Measurements from ENCODE around the gene PODXL.

The PODXL gene

GRCh38 chr7:131564640-131565039, 8.2 kb upstream of the PODXL start:
- DNase-seq (ENCODE audit: low read depth, low spot score): no peak

- no peak for DNase-seq (ENCODE audit: low read depth, low spot score)
Measured at GRCh38 chr7:131563918-131564317, 7.5 kb upstream of the PODXL start.

- no peak for DNase-seq (ENCODE audit: low read depth, low spot score)
Measured at GRCh38 chr7:131562941-131563340, 6.5 kb upstream of the PODXL start.

- DNase-seq (ENCODE audit: low read depth, low spot score): no peak
Measured at GRCh38 chr7:131560061-131560460, 3.6 kb upstream of the PODXL start.

GRCh38 chr7:131557652-131558385, 1.4 kb upstream of the PODXL start:
- no peak for DNase-seq (ENCODE audit: low read depth, low spot score)

- DNase-seq (ENCODE audit: low read depth, low spot score): no peak
Measured at GRCh38 chr7:131556909-131557651, 652 bp upstream of the PODXL start.

GRCh38 chr7:131555552-131556052, 826 bp downstream of the PODXL start:
- no peak for DNase-seq (ENCODE audit: low read depth, low spot score)

GRCh38 chr7:131554880-131555516, 1.4 kb downstream of the PODXL start:
- no peak for DNase-seq (ENCODE audit: low read depth, low spot score)

GRCh38 chr7:131553931-131554330, 2.5 kb downstream of the PODXL start:
- DNase-seq (ENCODE audit: low read depth, low spot score): no peak

- DNase-seq (ENCODE audit: low read depth, low spot score): no peak
Measured at GRCh38 chr7:131552053-131552452, 4.4 kb downstream of the PODXL start.

- no peak for DNase-seq (ENCODE audit: low read depth, low spot score)
Measured at GRCh38 chr7:131550846-131551245, 5.6 kb downstream of the PODXL start.

GRCh38 chr7:131548371-131548770, 8.1 kb downstream of the PODXL start:
- DNase-seq (ENCODE audit: low read depth, low spot score): no peak

GRCh38 chr7:131547589-131547988, 8.8 kb downstream of the PODXL start:
- DNase-seq (ENCODE audit: low read depth, low spot score): no peak

GRCh38 chr7:131546583-131547141, 9.8 kb downstream of the PODXL start:
- no peak for DNase-seq (ENCODE audit: low read depth, low spot score)

GRCh38 chr7:131546126-131546525, 10.3 kb downstream of the PODXL start:
- no peak for DNase-seq (ENCODE audit: low read depth, low spot score)

GRCh38 chr7:131544449-131545301, 11.8 kb downstream of the PODXL start:
- no peak for DNase-seq (ENCODE audit: low read depth, low spot score)

GRCh38 chr7:131544021-131544420, 12.4 kb downstream of the PODXL start:
- DNase-seq (ENCODE audit: low read depth, low spot score): no peak

- DNase-seq (ENCODE audit: low read depth, low spot score): no peak
Measured at GRCh38 chr7:131543298-131543697, 13.1 kb downstream of the PODXL start.

GRCh38 chr7:131540491-131541162, 15.8 kb downstream of the PODXL start:
- DNase-seq (ENCODE audit: low read depth, low spot score): no peak

- DNase-seq (ENCODE audit: low read depth, low spot score): no peak
Measured at GRCh38 chr7:131538813-131539179, 17.6 kb downstream of the PODXL start.

Measured in activated CD4-positive, CD25-positive, alpha-beta regulatory T cell treated with anti-CD3 and anti-CD28 coated beads, Interleukin-2, amount 50 U/mL, for 16 hours (primary cell).